Tibial nerve (tissue), 4 donors: Measurements from ENCODE around the gene CASP4.

Source experiments
- EP300 ChIP-seq, 2 donors: sonication (generic); formaldehyde crosslinking; IDR thresholded peaks; one replicate each; pipeline ENCODE4 v1.6.1; 2017; ENCODE audit warnings: antibody characterized with exemption in 2 of 2, mild to moderate bottlenecking in 1 of 2
- TF ChIP-seq, protein P1 (sequence below), 5 experiments: fragments of 200-600 bp in 3 of 5; fragments of 450-650 bp in 2 of 5; sonication (generic) in 3 of 5; IDR thresholded peaks; one replicate each; pipeline ENCODE4 v1.5.1; 2016 to 2019; ENCODE audit warnings: antibody characterized with exemption in 5 of 5, mild to moderate bottlenecking in 3 of 5, moderate library complexity in 2 of 5

DNA sequence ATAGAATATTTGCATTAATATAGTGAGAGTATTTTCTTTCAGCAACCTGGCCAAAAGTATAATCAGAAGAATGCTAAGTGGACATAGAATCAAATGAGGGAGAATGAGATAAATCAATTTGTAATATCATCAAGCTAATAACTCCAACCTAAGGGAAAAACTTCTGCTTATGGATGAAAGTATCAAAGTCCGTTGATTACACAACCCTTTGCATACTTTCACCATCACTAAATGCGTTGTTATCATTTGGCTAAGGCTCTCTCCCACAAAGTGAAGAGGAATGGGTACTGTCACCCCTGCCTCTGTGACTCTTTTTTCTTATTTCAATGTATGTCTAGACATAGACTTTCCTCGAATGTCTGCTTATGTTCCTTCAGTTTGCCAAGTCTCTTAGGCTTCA is 16.4 kb upstream of the CASP4 start:
- TF ChIP-seq, protein P1, sequence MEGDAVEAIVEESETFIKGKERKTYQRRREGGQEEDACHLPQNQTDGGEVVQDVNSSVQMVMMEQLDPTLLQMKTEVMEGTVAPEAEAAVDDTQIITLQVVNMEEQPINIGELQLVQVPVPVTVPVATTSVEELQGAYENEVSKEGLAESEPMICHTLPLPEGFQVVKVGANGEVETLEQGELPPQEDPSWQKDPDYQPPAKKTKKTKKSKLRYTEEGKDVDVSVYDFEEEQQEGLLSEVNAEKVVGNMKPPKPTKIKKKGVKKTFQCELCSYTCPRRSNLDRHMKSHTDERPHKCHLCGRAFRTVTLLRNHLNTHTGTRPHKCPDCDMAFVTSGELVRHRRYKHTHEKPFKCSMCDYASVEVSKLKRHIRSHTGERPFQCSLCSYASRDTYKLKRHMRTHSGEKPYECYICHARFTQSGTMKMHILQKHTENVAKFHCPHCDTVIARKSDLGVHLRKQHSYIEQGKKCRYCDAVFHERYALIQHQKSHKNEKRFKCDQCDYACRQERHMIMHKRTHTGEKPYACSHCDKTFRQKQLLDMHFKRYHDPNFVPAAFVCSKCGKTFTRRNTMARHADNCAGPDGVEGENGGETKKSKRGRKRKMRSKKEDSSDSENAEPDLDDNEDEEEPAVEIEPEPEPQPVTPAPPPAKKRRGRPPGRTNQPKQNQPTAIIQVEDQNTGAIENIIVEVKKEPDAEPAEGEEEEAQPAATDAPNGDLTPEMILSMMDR (IDR thresholded peaks at IDR 0.05), result no peak
- no peak for TF ChIP-seq EP300 (IDR thresholded peaks at IDR 0.05)
